GM13976 (cell line): ENCODE measurements around the gene ARRB1.

Source experiments
- DNase-seq: peaks from one replicate; pipeline ENCODE4 v3.0.0; 2012; ENCODE audit warnings: low spot score
- CTCF ChIP-seq: IDR thresholded peaks from 2 replicates; pipeline ENCODE4 v1.5.1; 2012; ENCODE audit warnings: borderline replicate concordance, mild to moderate bottlenecking; ENCODE audit not compliant: insufficient read depth; ENCODE audit errors: extremely low read depth, missing control alignments, control extremely low read depth
- in situ Hi-C: fragments of 300-500 bp; cut with MboI; formaldehyde crosslinking; loops from one replicate; pipeline ENCODE4 v1.12.0; 2022; ENCODE audit warnings: low sequenced_read_pairs, mixed read lengths, inconsistent platforms; ENCODE audit not compliant: unreplicated experiment

The ARRB1 gene

DNA sequence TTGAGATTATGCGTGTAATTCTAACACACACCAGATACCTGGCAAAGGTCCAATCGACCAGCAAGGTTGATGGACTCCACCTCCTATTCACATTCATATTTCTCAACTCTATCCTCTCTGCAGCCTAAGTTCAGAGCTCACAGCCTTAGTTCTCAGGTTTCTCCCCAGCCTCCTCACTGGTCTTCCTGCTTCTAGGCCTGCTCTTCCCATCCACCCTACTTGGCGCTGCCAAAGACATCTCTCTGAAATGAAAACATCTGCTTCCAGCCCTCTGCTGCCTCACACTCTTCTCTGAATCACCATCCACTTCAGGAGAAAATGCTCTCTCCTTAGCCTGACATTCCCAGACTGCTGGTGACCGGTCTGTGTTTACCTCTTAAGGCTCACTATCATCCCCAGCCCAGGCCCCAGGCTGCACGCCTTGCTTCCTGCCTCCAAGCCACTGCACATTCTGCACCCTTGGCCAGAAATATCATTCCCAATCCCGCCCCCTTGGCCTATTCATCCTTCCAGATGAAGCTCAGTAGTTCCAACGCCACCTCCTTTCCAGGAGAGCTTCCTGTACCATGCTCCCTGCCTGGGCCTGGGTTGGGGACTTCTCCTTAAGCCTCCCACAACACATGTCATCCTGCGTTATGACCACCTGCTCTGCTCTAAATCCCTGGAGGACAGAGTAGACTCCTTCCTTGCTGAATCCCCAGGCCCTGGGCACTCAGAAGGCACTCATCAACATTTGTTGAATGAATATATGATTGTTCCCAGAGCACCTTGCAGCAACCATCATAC is 3.5 kb downstream of the ARRB1 start:
- no peak for TF ChIP-seq CTCF
- in situ Hi-C loops: no loop called here
- DNase-seq: no peak

DNA sequence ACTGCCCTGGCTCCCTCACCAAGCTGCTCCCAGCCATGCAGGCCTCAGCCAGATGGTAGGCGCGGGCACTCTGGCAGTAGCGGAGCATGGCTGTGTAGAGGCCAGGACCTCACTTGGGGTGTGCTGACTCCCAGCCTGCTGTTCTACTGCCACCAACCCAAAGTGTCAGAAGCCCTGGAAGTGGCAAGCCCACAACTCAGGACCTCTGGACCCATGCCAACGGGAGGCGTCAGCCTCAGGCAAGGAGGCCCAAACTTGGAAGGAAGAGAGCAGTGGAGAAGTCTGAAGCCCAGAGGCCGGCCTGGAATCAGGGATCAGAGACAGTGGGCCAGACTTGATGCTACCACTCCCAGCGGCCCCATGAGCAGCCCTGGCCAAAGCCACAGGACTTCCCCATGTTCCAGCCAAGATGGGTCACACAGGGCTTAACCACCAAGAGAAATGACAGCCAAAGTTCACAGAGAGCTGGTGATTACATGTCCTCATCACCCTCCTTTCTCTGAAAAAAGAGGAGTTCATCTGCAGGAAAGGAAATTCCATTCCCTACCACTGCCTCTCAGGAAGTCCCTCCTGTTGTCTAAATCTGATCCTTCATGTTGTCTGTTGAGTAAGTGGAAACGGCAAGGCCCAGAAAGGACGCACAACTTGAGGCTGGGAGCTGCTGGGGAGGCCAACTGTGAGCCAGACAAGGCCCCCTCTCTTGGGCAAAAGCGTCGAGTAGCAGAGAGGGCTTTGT is 4.4 kb downstream of the ARRB1 start:
- DNase-seq: no peak
- no peak for TF ChIP-seq CTCF
- in situ Hi-C loops: no loop called here

DNA sequence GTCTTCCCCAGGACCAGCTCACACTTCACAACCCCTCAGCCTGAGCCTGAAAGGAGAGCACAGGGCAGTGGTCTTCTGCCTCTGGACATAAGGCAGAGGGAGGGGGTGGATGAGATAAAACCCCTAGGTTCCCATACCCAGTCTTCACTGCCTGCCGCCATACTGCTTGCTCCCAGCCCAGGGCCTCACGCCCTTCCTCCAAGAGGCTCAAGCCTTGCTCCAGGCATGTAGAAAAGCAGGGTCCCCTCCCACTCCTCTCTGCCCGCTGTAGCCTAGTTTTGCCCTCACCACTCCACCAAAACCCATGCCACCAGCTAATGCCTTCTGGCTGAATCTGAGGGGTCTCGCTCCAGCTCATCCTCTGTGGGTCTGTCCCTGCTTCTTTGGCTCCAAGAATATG is 5.2 kb downstream of the ARRB1 start:
- no peak for DNase-seq
- in situ Hi-C loops: no loop called here
- no peak for TF ChIP-seq CTCF

DNA sequence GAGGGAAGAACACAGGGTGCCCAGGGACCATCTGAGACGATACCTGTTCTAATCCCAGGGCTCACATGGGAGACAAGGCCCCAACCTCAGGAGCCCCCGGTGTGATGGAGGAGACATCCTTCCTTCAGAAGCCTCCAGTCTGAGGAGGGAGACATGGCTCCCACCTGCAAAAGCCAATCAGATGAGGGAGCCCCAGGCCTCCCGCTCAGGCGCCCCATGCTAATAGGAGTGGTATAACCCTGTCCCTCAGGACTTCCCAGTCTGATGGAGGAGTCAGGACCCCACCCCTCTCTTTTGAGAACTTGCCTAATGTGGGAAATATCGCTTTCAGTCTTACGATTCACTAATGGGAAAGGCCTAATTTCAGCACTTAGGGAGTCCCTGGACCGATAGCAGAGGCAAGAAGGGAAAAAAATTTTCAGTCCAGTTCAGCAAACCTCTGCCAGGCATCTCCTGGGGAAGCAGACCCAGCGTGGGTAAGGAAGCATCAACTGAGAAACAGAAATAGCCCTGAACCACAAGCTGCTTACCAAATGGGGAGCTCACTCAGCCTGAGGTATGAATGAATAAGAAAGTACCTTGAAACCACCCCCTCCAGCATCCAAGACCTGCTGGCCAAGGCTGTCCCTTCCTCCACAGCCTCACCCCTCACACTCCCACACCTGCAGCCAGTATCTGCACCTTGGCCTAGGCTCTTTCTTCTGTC is 5.9 kb downstream of the ARRB1 start:
- DNase-seq: peak; percentile 62
- in situ Hi-C loops: no loop called here
- TF ChIP-seq CTCF: no peak

- in situ Hi-C loops: no loop called here
- DNase-seq: no peak
- no peak for TF ChIP-seq CTCF
Measured at GRCh38 chr11:75344761-75345454, 6.6 kb downstream of the ARRB1 start.

- no peak for TF ChIP-seq CTCF
- in situ Hi-C loops: no loop called here
- DNase-seq: no peak
Measured at GRCh38 chr11:75344186-75344585, 7.3 kb downstream of the ARRB1 start.
